H9 (cell line): ENCODE results near the gene GATAD2B. TPM values are rescaled to one million over a fixed set of nuclear protein-coding genes. Genes with fewer than 3 reads are reported as not detected.

Source experiments
- DNase-seq: peaks from one replicate; pipeline ENCODE4 v3.0.0-alpha.2; 2017
- H2AFZ ChIP-seq: one replicate; pipeline ENCODE4 v1.6.1; 2013; ENCODE audit warnings: mild to moderate bottlenecking, low read length, control low read depth, moderate library complexity
- H2AK5ac ChIP-seq: 2 replicates; pipeline ENCODE4 v1.6.1; 2013; ENCODE audit warnings: low read length, control low read depth, mixed read lengths; ENCODE audit not compliant: insufficient read length
- H2BK120ac ChIP-seq: one replicate; pipeline ENCODE4 v1.6.1; 2013; ENCODE audit warnings: low read depth, mild to moderate bottlenecking, low read length, control low read depth, inconsistent platforms; ENCODE audit not compliant: poor library complexity, severe bottlenecking
- H2BK12ac ChIP-seq: 2 replicates; pipeline ENCODE4 v1.6.1; 2013; ENCODE audit warnings: low read length, control low read depth, mixed read lengths, low read depth; ENCODE audit not compliant: insufficient read length
- H2BK15ac ChIP-seq: 2 replicates; pipeline ENCODE4 v1.6.1; 2013; ENCODE audit warnings: low read depth, low read length, control low read depth
- H2BK20ac ChIP-seq: one replicate; pipeline ENCODE4 v1.6.1; 2013; ENCODE audit warnings: low read depth, mild to moderate bottlenecking, low read length, control low read depth, inconsistent platforms; ENCODE audit not compliant: poor library complexity, severe bottlenecking
- H2BK5ac ChIP-seq: 2 replicates; pipeline ENCODE4 v1.6.1; 2013; ENCODE audit warnings: low read length, control low read depth, mixed read lengths; ENCODE audit not compliant: insufficient read length
- H3K14ac ChIP-seq: 2 replicates; pipeline ENCODE4 v1.6.1; 2013; ENCODE audit warnings: low read length, control low read depth; ENCODE audit not compliant: insufficient read depth
- H3K18ac ChIP-seq: 2 replicates; pipeline ENCODE4 v1.6.1; 2013; ENCODE audit warnings: low read depth, mild to moderate bottlenecking, mixed read lengths, low read length, control low read depth; ENCODE audit not compliant: insufficient read length
- H3K23ac ChIP-seq: 2 replicates; pipeline ENCODE4 v1.6.1; 2013; ENCODE audit warnings: low read length, control low read depth, mixed read lengths, low read depth; ENCODE audit not compliant: insufficient read length
- H3K23me2 ChIP-seq: 2 replicates; pipeline ENCODE4 v1.6.1; 2013; ENCODE audit warnings: low read depth, mild to moderate bottlenecking, mixed read lengths, low read length, control low read depth; ENCODE audit not compliant: insufficient read length, poor library complexity, severe bottlenecking
- H3K27ac ChIP-seq: 2 replicates; pipeline ENCODE4 v1.5.1; 2013; ENCODE audit warnings: low read length, control low read depth, mixed read lengths, low read depth; ENCODE audit not compliant: insufficient read length
- H3K27me3 ChIP-seq: 2 replicates; pipeline ENCODE4 v1.6.1; 2013; ENCODE audit warnings: low read length, control low read depth, inconsistent platforms; ENCODE audit not compliant: insufficient read depth
- H3K4ac ChIP-seq: 2 replicates; pipeline ENCODE4 v1.6.1; 2013; ENCODE audit warnings: low read depth, mild to moderate bottlenecking, control low read depth, inconsistent platforms, low read length, moderate library complexity
- H3K4me1 ChIP-seq: 2 replicates; pipeline ENCODE4 v1.6.1; 2013; ENCODE audit warnings: low read length, control low read depth, inconsistent platforms; ENCODE audit not compliant: insufficient read depth
- H3K4me2 ChIP-seq: 2 replicates; pipeline ENCODE4 v1.6.1; 2013; ENCODE audit warnings: low read length, control low read depth, mixed read lengths; ENCODE audit not compliant: insufficient read length, insufficient read depth
- H3K56ac ChIP-seq: 2 replicates; pipeline ENCODE4 v1.6.1; 2013; ENCODE audit warnings: low read depth, mild to moderate bottlenecking, mixed read lengths, low read length, control low read depth; ENCODE audit not compliant: insufficient read length
- H3K79me1 ChIP-seq: 2 replicates; pipeline ENCODE4 v1.6.1; 2013; ENCODE audit warnings: low read depth, mild to moderate bottlenecking, moderate library complexity, low read length, control low read depth, inconsistent platforms; ENCODE audit not compliant: insufficient read depth, poor library complexity, severe bottlenecking
- H3K79me2 ChIP-seq: 2 replicates; pipeline ENCODE4 v1.6.1; 2013; ENCODE audit warnings: low read length, control low read depth, inconsistent platforms; ENCODE audit not compliant: insufficient read depth
- H3K9ac ChIP-seq: 2 replicates; pipeline ENCODE4 v1.6.1; 2013; ENCODE audit warnings: low read length, control low read depth, mixed read lengths; ENCODE audit not compliant: insufficient read length; ENCODE audit errors: extremely low read depth
- H3K9me3 ChIP-seq: one replicate; pipeline ENCODE4 v1.6.1; 2013; ENCODE audit warnings: low read depth, low read length, inconsistent platforms; ENCODE audit not compliant: control insufficient read depth
- H3T11ph ChIP-seq: one replicate; pipeline ENCODE4 v1.6.1; 2013; ENCODE audit warnings: mild to moderate bottlenecking, low read length, control low read depth, inconsistent platforms
- H4K20me1 ChIP-seq: one replicate; pipeline ENCODE4 v1.6.1; 2013; ENCODE audit not compliant: control insufficient read depth, insufficient read length, insufficient read depth
- H4K5ac ChIP-seq: 2 replicates; pipeline ENCODE4 v1.6.1; 2013; ENCODE audit warnings: low read depth, mild to moderate bottlenecking, mixed read lengths, low read length, control low read depth; ENCODE audit not compliant: insufficient read length
- H4K8ac ChIP-seq: replicated peaks from 2 replicates; pipeline ENCODE4 v1.6.1; 2013; ENCODE audit warnings: low read length, control low read depth, mixed read lengths, low read depth; ENCODE audit not compliant: insufficient read length
- H4K91ac ChIP-seq: 2 replicates; pipeline ENCODE4 v1.6.1; 2013; ENCODE audit warnings: low read depth, mild to moderate bottlenecking, moderate library complexity, mixed read lengths, low read length, control low read depth; ENCODE audit not compliant: insufficient read length
- H3K27ac Mint-ChIP-seq, 3 experiments: 2 replicates in 2 of 3; 3 replicates in 1 of 3; pipeline ENCODE4 v1.8.0; 2020 to 2021; ENCODE audit warnings: mixed read lengths in 3 of 3, mild to moderate bottlenecking in 1 of 3, moderate library complexity in 1 of 3
- H3K27me3 Mint-ChIP-seq: 2 replicates; pipeline ENCODE4 v1.8.0; 2021; ENCODE audit warnings: low read depth, mild to moderate bottlenecking, moderate library complexity, mixed read lengths
- H3K36me3 Mint-ChIP-seq, 3 experiments: 2 replicates in 2 of 3; 3 replicates in 1 of 3; pipeline ENCODE4 v1.8.0; 2020 to 2021; ENCODE audit warnings: low read depth in 3 of 3, mixed read lengths in 3 of 3; ENCODE audit not compliant: insufficient read depth in 1 of 3
- H3K4me1 Mint-ChIP-seq, 2 experiments: 2 replicates each; pipeline ENCODE4 v1.8.0; 2020; ENCODE audit warnings: mixed read lengths in 2 of 2
- H3K4me3 Mint-ChIP-seq, 2 experiments: 2 replicates in 1 of 2; 3 replicates in 1 of 2; pipeline ENCODE4 v1.8.0; 2020 to 2021; ENCODE audit warnings: mild to moderate bottlenecking in 2 of 2, mixed read lengths in 2 of 2, moderate library complexity in 1 of 2
- H3K9me3 Mint-ChIP-seq, 2 experiments: 2 replicates in 1 of 2; 3 replicates in 1 of 2; pipeline ENCODE4 v1.8.0; 2020; ENCODE audit warnings: mild to moderate bottlenecking in 2 of 2, mixed read lengths in 2 of 2, moderate library complexity in 1 of 2
- WGBS: extraction: QIAGEN DNeasy Blood & Tissue Kit; methylation state at CpG from one replicate; pipeline ENCODE4 v1.1.7; 2013; ENCODE audit warnings: missing lambda C conversion rate, low lambda C conversion rate, mixed read lengths; ENCODE audit not compliant: insufficient read length; ENCODE audit errors: extremely low coverage; 5-methylcytosine and 5-hydroxymethylcytosine counted together
- total RNA-seq: library from RNA; stranded (reverse); gene quantifications from 2 replicates; pipeline ENCODE4 v1.2.1, GENCODE V29; 2021
- TF ChIP-seq, protein P1 (sequence below): fragments of 200-600 bp; sonication (generic); conservative IDR thresholded peaks from 3 replicates; pipeline ENCODE4 v1.8.0; 2021; ENCODE audit warnings: antibody characterized with exemption, mild to moderate bottlenecking

GATAD2B gene
- total RNA-seq, 1 experiment from 2014 or later: 44.1 TPM

GRCh38 chr1:153833171-153833570 is 89.6 kb downstream of the GATAD2B start:
- no peak overlapping the region for H3K27ac ChIP-seq
- no peak overlapping the region for H2BK15ac ChIP-seq
- H2BK20ac ChIP-seq: no peak overlapping the region
- no peaks in the 10 kb centered on the region for H3K9me3 Mint-ChIP-seq
- DNase-seq: no peak
- no peaks in the 10 kb centered on the region for H3K23me2 ChIP-seq
- no peak overlapping the region for H3K27ac Mint-ChIP-seq
- no peaks in the 10 kb centered on the region for H3K27me3 ChIP-seq
- no peak overlapping the region for H3K4me2 ChIP-seq
- H4K20me1 ChIP-seq: no peaks in the 10 kb centered on the region
- no peak overlapping the region for H4K91ac ChIP-seq
- no peak overlapping the region for H3T11ph ChIP-seq
- no CpG with 5 or more reads among the region's 3 CpGs for WGBS
- H2BK12ac ChIP-seq: no peak overlapping the region
- peaks cover 3% of the 10 kb centered on the region for H3K79me1 ChIP-seq
- H3K4me3 Mint-ChIP-seq: no peak overlapping the region
- TF ChIP-seq, protein P1, sequence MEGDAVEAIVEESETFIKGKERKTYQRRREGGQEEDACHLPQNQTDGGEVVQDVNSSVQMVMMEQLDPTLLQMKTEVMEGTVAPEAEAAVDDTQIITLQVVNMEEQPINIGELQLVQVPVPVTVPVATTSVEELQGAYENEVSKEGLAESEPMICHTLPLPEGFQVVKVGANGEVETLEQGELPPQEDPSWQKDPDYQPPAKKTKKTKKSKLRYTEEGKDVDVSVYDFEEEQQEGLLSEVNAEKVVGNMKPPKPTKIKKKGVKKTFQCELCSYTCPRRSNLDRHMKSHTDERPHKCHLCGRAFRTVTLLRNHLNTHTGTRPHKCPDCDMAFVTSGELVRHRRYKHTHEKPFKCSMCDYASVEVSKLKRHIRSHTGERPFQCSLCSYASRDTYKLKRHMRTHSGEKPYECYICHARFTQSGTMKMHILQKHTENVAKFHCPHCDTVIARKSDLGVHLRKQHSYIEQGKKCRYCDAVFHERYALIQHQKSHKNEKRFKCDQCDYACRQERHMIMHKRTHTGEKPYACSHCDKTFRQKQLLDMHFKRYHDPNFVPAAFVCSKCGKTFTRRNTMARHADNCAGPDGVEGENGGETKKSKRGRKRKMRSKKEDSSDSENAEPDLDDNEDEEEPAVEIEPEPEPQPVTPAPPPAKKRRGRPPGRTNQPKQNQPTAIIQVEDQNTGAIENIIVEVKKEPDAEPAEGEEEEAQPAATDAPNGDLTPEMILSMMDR: no peak
- H4K8ac ChIP-seq: no peak overlapping the region
- no peak overlapping the region for H3K4ac ChIP-seq
- H3K4me1 ChIP-seq: no peaks in the 10 kb centered on the region
- no peaks in the 10 kb centered on the region for H3K9me3 ChIP-seq
- H2AFZ ChIP-seq: no peak overlapping the region
- no peak overlapping the region for H2AK5ac ChIP-seq
- H2BK5ac ChIP-seq: no peak overlapping the region
- no peak overlapping the region for H3K56ac ChIP-seq
- H3K18ac ChIP-seq: no peak overlapping the region
- no peak overlapping the region for H4K5ac ChIP-seq
- H3K23ac ChIP-seq: no peak overlapping the region
- H3K27me3 Mint-ChIP-seq: no peaks in the 10 kb centered on the region
- H3K36me3 Mint-ChIP-seq: peaks cover 2 to 12% (median 5%) of the 10 kb centered on the region in 3 experiments; a peak in 6 of 7 replicates
- H3K9ac ChIP-seq: no peak overlapping the region
- H2BK120ac ChIP-seq: no peak overlapping the region
- H3K14ac ChIP-seq: no peak overlapping the region
- peaks cover 0 to 4% of the 10 kb centered on the region in 2 experiments; a peak in 2 of 4 replicates for H3K4me1 Mint-ChIP-seq
- no peaks in the 10 kb centered on the region for H3K79me2 ChIP-seq
